GM18517 (cell line): ENCODE results near the gene DNER.
"Not testable (repeated sequence)": the region's sequence is repeated elsewhere in the genome, so short reads cannot be mapped to it uniquely, and the experiment has no call there.

ENCODE experiments used
- ATAC-seq: cut with Tn5 transposase; IDR thresholded peaks from one replicate; pipeline ENCODE4 v1.9.1; 2021; ENCODE audit warnings: mild to moderate bottlenecking, moderate library complexity; ENCODE audit not compliant: unreplicated experiment

The DNER gene

GRCh38 chr2:229511524-229511923 lies 202.8 kb downstream of the DNER start:
- no peak for ATAC-seq

- ATAC-seq, result not testable (repeated sequence)
Observed at GRCh38 chr2:229506699-229507098, 207.7 kb downstream of the DNER start.

GRCh38 chr2:229501051-229501794 lies 213.1 kb downstream of the DNER start:
- no peak for ATAC-seq

GRCh38 chr2:229492034-229492433 lies 222.3 kb downstream of the DNER start:
- ATAC-seq, result no peak

- no peak for ATAC-seq
Observed at GRCh38 chr2:229490167-229490566, 224.2 kb downstream of the DNER start.

GRCh38 chr2:229489016-229489415 lies 225.3 kb downstream of the DNER start:
- ATAC-seq, result no peak

GRCh38 chr2:229488232-229488631 lies 226.1 kb downstream of the DNER start:
- no peak for ATAC-seq

- ATAC-seq, result no peak
Observed at GRCh38 chr2:229486673-229487072, 227.7 kb downstream of the DNER start.

GRCh38 chr2:229485857-229486256 lies 228.5 kb downstream of the DNER start:
- no peak for ATAC-seq

- no peak for ATAC-seq
Observed at GRCh38 chr2:229477269-229477755, 237.0 kb downstream of the DNER start.

- ATAC-seq, result no peak
Observed at GRCh38 chr2:229475778-229476177, 238.6 kb downstream of the DNER start.

GRCh38 chr2:229474125-229474524 lies 240.2 kb downstream of the DNER start:
- no peak for ATAC-seq

GRCh38 chr2:229470781-229471180 lies 243.6 kb downstream of the DNER start:
- ATAC-seq, result no peak

GRCh38 chr2:229467783-229468182 lies 246.6 kb downstream of the DNER start:
- ATAC-seq, result no peak

GRCh38 chr2:229463841-229464346 lies 250.5 kb downstream of the DNER start:
- ATAC-seq, result no peak

GRCh38 chr2:229462112-229462511 lies 252.2 kb downstream of the DNER start:
- ATAC-seq, result no peak

- ATAC-seq, result no peak
Observed at GRCh38 chr2:229456091-229456490, 258.3 kb downstream of the DNER start.

- ATAC-seq, result no peak
Observed at GRCh38 chr2:229454934-229455631, 259.3 kb downstream of the DNER start.

- no peak for ATAC-seq
Observed at GRCh38 chr2:229453230-229453629, 261.1 kb downstream of the DNER start.

- ATAC-seq, result no peak
Observed at GRCh38 chr2:229451852-229452251, 262.5 kb downstream of the DNER start.

GRCh38 chr2:229447227-229447626 lies 267.1 kb downstream of the DNER start:
- no peak for ATAC-seq

- no peak for ATAC-seq
Observed at GRCh38 chr2:229446350-229446749, 268.0 kb downstream of the DNER start.
